ENCODE results near the gene DUOXA1.

DUOXA1 gene

DNA sequence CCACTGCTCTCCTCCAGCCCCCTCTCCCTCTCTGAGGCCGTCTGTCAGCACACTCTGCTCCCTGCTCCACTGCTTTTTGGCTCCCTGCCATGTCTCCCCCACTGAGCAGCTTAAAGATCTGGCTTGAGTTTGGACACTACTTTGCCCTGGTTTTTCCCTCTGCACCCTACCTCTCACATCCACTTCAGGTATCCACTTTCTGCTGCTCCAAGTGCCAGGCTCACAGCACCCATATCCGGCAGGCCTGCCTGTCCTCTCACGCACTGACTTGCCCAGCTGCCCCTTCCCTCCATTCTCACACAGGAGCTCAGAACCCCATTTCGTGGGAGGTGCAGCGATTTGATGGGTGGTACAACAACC is 3.9 kb upstream of the DUOXA1 start:
- no peak for DNase-seq (ENCODE audit: low read depth in 3 of 3)

DNA sequence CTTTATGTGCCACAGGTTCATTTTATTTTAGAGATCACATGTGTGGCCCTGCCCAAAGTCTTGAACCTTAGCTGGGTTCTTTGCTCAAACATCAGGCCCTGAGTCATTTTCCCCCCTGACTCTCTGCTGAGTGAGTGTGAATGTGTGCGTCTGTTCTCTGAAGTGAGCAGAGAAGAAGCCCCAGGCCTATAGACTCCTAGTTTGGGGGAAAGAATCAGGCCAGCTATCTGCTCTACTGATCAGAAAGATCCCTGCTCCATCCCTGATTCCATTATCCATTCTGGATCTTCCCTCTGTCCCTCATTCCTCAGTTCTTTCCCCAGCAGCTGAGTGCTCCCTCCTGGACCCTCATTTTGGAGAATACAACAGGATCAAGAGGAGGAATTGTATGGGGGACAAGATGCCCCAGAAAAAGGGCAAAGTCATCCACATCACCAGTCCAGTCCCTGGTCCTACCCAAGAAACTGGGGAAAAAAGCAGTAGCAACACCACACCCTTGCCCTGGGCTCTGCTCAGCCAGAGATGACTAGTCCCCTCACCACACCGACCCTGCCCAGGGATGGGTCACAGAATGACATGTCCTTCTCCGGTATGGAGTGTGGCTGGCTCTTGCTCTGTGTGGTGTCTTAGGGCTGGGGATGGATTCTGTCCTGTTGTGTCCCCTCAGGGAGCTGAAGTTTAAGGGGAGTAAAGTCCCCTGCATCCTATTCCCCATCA is 3.3 kb upstream of the DUOXA1 start:
- DNase-seq (ENCODE audit: low read depth in 3 of 3), result no peak

DNA sequence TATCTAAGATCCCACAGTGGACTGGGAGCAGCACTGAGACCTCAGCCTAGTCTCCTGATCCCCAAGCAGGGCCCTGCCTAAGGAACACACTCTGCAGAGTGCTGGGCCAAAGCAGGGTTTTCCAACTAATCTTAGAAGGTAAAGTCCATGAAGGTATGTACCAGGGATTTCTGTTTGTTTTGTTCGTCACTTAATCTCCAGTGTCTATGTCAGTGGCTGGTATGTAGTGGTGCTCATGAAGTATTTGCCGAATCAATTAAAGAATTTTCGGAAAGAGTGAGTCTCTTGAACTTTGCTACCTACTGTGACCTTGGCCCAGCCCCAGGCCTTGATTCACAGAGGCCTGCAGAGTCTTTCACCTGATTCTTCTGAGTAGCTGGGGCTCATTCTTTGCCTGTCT is 1.8 kb upstream of the DUOXA1 start:
- no peak for DNase-seq (ENCODE audit: low read depth in 3 of 3)

DNA sequence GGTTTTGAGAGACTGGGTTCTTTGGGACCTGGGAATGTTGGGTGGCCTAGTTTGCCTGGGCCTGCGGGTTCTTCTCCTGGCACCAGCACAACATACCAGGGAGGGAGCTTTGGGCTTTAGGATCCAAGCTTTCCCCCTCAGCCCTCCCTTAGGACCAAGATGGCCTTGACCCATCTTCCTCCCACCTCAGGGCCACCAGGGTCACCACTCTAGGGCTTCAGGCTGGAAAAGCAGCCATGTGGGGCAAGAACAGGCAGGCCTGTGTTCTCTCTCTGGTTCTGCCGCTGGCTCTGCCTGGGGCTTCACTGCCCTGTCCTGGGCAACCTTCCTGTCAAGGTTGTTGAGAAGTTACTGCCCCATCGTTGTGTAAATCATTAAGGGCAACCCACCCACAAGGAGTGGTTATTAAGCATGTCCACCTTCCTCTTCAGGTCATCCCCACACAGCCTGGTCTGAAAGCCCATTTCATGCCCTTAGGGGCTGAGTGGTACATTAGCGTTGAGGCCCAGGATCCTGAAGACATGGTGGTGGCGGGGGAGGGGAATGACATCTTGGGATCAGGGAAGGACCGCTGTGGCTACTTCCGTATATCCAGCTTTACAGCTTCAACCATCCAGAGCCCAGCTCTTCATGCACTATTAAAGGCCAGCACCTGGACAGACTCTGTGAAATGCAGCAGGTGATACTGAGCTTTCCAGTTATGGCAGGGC is 767 bp upstream of the DUOXA1 start:
- no peak for DNase-seq (ENCODE audit: low read depth in 3 of 3)

DNA sequence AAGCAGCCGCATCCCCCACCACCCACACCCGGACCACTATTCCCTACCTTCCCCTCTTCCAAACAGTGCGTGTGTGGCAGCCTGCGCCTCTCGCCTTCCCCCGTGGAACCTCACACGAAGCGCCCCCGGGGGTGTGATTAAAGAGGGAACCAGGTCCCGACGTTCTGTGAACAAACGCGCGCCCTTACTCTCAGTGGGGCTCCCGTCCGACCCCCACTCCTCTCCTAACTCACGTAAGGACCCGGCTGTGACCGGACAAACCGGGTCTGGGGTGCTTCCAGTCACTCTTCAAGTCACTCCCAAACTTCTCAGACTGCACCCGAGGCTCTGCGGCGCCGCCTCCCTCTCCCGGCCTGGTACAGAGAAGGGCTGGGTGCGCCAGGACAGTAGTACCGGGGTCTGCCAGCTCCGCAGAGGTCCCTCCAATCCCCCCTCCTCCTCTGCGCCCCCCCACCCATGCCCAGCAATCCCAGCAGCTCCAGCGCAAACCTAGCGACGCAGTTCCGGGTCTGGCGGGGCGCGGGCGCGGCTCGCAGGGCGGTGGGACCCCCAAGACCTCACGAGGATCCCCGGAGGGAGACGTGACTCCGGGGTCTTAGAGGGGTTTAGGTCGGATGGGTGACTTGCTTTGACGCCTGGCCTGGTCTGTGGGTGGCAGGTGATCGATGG is 574 bp downstream of the DUOXA1 start:
- no peak for DNase-seq (ENCODE audit: low read depth in 3 of 3)

DNA sequence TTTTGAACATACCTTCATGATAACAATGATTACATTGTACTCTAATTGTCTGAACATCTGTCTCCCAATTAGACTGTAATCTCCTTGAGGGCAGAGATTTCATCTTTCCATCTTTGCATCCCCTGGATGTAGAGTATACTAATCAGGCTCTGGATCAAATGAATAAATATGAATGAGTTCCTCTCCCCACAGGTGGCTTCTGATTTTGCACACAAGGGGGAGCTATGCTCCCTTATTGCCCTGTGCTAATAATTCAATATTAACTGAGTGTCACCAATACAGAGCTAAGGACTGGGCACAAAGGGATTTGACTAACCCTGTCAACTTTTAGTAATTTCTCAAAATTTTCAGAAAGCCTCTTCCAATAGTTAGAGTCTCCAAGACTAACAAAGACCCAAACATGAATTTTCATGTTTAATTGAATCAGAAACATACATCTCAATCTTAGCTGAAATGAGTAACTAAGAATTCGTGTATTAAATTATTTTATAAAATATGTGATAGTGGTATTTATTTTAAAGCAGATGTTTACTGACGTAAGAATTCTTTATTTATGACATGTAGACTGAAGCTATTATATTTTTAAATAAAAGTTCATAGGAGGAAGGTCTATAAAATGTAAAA is 3.0 kb downstream of the DUOXA1 start:
- DNase-seq (ENCODE audit: low read depth in 3 of 3), result no peak

DNA sequence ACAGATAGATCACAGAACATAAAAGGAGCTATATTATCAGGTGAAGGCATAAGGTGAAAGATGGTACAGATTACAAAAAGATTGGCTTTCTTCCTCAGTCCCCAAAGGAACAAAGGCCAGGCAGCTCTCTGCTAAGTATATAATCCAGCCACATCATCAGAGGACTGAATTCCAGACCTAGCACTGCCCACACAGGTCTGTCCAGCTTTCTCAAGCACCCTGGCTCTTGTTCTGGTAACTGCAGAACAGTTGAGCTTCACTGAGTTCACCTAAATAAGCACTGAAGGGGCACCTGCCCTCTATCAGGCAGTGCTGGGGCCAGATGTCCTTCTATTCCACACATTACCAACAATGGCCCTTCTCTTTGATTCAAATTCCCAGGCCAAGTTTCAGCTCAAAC is 6.3 kb downstream of the DUOXA1 start:
- no peak for DNase-seq (ENCODE audit: low read depth in 3 of 3)

DNA sequence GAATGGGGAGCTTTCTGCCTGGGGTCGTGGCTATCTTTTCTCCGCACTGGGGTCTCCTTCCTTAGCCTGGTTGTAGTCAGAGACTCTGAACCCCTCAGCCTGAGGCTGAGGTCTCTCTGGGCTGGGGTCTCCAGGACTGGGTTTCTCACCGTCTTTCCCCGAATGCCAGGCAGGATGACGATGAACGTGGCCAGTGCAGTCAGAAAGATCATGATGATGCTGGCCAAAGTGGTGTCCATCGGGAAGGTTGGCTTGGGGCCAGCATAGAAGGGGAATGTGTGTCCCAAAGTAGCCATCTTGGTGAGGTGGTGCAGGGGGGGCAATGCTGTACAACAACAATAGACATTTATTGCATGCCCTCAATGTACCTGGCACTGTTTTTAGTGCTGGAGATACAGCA is 7.0 kb downstream of the DUOXA1 start:
- no peak for DNase-seq (ENCODE audit: low read depth in 3 of 3)

DNA sequence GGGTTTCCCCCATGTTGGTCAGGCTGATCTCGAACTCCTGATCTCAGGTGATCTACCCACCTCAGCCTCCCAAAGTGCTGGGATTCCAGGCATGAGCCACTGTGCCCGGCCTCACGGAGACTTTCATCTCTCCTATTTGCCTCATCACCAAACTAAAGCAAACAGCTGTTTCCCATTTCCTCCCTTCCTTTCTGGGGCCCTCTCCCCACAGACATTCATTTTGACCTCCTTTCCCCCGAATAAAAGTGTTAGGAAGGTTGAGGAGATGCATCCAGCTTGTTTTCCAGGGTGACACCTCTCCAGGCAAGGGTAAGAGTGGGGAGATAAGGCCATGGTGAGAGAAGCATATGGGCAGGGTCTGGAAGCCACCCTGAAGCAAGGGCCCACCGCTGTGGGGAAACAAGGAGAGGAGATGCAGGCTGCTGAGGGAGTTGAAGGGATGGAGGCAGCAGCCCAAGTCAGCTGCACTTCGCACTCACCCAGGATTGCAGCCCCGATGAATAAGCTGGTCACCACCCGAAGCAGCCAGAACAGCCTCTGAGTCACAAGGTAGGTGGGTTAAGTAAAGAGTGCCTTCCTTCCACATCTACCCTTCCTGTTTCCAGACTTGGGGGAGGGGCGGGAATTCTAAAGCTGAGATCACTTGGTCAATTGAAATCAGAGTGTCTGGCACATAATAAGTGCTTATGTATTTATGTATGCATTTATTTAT is 7.8 kb downstream of the DUOXA1 start:
- DNase-seq (ENCODE audit: low read depth in 3 of 3), result no peak

DNA sequence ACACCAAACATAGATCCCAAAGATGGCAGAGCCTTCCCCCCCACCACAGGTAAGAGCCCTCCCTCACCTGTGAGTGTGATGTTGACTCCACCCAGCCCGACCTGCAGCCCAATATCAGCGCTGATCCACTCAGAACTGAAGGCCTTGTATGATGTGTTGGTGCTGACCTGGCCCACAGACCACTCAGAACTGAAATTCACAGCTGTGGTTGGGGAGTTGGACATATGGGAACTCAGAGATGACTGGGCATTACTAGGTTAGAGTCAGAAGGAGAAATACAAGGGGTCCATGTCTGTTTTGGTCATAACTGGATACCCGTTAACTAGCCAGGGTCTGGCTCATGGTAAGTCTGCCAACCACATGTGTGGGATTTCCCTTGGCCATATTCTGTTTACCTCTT is 8.7 kb downstream of the DUOXA1 start:
- no peak for DNase-seq (ENCODE audit: low read depth in 3 of 3)

DNA sequence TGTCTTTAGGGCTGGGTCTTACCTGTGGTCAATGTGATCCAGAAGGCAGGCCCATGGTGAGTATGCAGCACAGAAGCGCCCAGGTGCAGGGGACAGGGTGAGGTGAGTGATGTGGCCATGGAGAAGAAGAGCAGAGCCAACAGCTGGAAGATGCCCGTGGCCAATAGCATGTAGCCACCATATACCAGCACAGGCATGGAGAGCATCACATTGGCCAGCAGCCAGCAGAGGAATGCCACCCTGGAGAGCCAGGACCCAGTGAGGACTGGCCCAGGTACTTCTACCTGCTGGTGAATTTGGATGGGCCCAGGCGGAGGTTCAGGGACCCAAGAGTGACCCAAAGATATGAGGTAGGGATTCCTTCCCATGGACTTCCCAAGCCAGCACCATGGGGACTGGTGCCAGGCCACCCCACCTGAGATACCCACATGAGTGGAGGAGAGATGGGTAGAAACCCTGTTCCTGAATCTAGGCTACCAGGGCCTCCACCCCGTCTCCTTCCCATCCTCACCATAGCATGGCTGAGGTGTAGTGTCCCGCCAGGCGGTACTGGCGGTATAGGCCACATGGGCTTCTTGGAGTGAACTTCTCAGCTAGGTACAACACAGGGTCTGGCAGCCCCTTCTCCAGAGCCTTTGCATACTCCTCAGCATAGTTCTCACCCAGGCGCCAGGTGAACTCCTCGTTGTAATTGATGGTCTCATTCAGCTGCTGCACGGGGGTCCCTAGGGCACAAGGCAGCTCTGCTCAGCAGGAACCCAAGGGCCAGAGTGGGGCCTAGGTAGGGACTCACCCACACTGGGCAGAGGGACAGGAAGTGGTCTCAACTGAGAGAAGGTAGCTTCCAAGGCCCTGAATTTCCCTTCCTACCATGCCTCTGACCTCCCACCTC is 9.4 kb downstream of the DUOXA1 start:
- no peak for DNase-seq (ENCODE audit: low read depth in 3 of 3)

DNA sequence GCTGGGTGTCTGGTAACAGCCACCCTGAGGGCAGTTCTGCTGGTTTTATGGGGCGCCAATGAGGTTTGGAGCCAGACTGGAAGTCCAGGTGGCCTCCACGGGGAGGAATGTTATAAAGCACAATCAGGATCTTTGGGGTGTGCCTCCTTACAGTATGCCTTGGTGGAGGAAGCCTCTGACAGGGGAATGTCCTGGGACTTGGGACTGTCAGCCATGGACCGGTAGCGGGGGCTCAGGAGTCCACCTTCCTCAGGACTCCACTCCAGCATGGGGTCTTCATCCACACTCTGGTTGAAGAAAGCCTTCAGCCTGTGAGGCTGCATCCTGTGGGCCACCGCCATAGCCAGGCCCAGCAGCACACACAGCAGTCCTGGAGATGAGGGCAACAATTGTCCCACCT is 10.7 kb downstream of the DUOXA1 start:
- DNase-seq (ENCODE audit: low read depth in 3 of 3), result no peak

DNA sequence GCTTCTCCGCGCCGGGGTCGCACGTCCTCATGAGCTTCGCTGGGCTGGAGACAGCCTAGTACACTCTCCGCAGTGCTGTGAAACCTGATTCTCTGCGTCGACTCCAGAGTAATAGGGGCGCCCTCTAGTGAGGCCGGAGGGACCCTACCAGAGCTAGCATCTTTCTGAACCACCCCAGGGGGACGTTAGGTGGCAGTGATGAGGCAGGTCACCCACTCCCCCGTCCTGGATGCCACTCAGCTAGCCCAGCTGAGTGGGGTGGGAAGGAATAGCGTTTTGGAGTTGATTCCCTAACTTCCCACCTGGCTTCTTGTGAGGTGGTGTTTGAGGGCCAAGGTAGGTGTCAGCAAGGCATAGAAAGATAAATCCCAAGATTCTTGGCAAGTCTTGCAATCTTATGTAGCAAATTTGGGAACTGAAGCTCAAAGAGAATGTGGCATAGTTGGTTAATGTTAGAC is 11.5 kb downstream of the DUOXA1 start:
- peak; percentile 64 to 83 (median 79) for DNase-seq (ENCODE audit: low read depth in 3 of 3)

DNA sequence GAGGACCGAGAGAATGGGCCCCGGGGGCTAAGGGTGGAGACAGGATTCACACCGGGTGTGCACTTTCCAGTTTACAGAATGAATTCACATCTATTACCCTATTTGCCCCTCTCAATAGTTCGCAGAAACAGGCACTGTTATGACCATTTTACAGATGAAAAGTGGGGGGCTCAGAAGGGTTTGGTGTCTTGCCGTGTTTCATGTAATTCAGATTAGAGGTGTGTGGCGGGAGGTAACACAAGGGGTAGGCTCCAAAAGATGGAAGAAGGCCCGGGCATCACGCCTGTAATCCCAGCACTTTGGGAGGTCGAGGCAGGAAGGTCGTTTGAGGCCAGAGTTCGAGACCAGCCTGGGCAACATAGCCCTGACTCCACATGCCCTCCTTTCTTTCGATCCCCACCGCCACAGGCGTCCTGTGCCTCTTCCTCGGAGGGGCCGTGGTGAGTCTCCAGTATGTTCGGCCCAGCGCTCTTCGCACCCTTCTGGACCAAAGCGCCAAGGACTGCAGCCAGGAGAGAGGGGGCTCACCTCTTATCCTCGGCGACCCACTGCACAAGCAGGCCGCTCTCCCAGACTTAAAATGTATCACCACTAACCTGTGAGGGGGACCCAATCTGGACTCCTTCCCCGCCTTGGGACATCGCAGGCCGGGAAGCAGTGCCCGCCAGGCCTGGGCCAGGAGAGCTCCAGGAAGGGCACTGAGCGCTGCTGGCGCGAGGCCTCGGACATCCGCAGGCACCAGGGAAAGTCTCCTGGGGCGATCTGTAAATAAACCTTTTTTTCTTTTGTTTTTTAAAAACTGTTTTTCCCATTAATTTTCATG is 12.2 kb downstream of the DUOXA1 start:
- DNase-seq (ENCODE audit: low read depth in 3 of 3), result no peak

DNA sequence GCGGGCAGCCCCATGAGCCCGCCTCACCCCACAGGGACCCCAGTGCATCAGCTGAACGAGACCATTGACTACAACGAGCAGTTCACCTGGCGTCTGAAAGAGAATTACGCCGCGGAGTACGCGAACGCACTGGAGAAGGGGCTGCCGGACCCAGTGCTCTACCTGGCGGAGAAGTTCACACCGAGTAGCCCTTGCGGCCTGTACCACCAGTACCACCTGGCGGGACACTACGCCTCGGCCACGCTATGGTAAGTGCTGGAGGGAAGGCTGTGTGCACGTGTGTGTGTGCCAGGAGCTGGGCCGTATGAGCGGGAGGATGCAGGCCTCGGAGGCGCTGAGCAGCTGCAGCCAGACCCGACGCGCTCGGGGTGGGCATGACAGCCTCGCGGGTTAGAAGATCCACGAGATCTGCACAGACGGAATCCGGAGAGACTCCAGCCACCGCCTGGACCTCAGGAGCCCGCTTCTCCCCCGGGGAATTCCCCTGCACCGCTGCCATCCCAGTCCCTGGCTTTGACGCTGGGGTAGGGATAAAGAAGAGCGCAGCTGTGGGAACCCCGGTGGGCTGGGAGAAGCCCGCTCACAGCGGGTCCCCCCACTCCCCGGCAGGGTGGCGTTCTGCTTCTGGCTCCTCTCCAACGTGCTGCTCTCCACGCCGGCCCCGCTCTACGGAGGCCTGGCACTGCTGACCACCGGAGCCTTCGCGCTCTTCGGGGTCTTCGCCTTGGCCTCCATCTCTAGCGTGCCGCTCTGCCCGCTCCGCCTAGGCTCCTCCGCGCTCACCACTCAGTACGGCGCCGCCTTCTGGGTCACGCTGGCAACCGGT is 13.0 kb downstream of the DUOXA1 start:
- DNase-seq (ENCODE audit: low read depth in 3 of 3), result no peak

DNA sequence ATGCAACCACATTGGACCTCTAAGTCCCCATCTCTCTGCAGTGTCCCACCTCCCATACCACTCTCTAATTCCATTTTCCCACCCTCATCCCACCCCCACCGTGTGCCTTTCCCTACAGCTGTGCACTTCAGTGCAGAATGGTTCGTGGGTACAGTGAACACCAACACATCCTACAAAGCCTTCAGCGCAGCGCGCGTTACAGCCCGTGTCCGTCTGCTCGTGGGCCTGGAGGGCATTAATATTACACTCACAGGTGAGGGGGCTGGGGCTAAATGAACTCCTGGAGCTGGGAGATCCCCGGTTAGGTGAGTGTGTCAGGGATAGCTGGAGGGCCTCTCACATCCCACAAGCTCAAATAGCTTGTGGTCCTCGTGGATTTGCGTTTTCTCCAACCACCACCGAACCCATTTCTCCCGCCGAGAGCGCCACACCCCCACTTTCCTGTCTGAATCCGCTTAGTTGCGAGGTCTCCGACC is 13.6 kb downstream of the DUOXA1 start:
- no peak for DNase-seq (ENCODE audit: low read depth in 3 of 3)

DNA sequence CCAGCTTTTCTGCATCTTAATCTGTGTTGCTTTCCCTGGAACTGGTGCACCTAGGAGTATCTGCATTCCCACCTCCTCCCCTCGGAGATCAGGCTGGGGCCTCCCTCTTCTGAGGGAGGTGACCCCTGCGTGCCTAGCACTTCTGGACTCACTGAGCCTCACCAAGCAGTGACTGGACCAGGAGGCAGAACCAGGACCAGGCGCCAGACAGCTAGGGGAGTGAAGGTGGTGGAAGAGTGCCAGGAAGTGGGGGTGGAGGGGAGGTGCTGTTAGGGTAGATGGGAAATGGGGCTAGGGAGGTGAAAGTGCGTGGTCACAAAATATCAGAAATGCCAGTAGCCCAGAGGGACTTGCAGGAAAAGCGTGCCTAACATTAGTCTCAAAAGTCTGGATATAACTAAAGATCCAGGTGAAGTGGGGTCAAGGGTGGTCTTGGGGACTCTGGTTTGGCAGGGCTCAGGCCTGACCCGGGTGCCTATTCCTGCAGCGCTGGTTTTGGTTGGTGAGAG is 14.3 kb downstream of the DUOXA1 start:
- no peak for DNase-seq (ENCODE audit: low read depth in 3 of 3)

DNA sequence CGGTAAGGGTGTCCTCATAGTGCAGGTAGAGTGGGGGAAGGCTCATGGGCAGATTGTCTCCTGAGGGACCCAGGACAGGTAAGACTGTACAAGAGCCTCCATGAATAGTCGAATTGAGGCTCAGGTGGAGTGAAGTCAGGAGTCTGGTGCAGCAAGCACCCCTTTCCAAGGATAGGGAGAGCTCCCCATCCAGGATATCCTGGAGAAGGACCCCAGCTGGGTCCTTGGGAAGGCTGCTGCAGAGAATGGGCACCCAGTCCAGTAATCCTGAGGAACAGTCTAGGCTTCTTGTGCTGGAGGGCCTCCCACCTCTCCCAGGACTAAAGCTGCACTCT is 15.0 kb downstream of the DUOXA1 start:
- DNase-seq (ENCODE audit: low read depth in 3 of 3), result no peak
